CD4-positive, alpha-beta T cell treated with Interleukin-17A for 1 hour (primary cell): ENCODE data around the gene SDC1.
A peak's percentile ranks its signal among the peaks of the same experiment; 100 is the strongest.

Experiments
- DNase-seq: peaks from one replicate; pipeline ENCODE4 v3.0.0-alpha.2; 2020

Gene SDC1

DNA sequence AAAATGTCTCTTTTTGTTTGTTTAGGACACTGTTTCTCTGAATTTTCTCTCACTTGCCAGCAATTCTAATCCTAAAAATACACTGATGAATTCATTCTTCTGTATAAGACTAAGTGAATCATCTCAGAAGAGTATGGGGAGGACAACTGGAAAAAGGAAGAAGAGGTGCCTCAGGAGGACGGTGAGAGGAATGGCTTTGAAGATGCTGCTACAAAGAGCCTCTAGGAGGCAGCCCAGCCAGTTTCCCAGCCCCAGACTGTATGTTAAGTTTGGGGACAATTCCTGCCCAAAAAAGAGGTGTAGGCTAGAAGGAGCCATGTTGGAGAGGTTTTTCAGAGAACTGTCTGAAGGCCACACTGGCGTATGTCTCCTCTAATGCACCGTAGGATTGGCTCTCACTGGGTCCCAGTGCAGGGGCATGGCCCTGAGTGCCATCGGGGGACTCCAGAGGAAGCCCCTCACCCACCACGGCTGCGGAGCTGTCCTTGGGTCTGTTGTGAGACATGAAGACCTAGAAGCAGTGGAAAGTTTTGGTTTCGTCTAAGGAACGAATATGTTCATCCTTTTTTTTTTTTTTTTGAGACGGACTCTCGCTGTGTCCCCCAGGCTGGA is 3.1 kb upstream of the SDC1 start:
- no peak for DNase-seq

- DNase-seq = no peak
These were observed 1.2 kb upstream of the SDC1 start for GRCh38 chr2:20226152-20226545.

GRCh38 chr2:20225294-20226151 is 593 bp upstream of the SDC1 start:
- peak; percentile 10 for DNase-seq

GRCh38 chr2:20224164-20224715 is 690 bp downstream of the SDC1 start:
- DNase-seq = no peak

GRCh38 chr2:20223407-20224163 is 1.3 kb downstream of the SDC1 start:
- no peak for DNase-seq

DNA sequence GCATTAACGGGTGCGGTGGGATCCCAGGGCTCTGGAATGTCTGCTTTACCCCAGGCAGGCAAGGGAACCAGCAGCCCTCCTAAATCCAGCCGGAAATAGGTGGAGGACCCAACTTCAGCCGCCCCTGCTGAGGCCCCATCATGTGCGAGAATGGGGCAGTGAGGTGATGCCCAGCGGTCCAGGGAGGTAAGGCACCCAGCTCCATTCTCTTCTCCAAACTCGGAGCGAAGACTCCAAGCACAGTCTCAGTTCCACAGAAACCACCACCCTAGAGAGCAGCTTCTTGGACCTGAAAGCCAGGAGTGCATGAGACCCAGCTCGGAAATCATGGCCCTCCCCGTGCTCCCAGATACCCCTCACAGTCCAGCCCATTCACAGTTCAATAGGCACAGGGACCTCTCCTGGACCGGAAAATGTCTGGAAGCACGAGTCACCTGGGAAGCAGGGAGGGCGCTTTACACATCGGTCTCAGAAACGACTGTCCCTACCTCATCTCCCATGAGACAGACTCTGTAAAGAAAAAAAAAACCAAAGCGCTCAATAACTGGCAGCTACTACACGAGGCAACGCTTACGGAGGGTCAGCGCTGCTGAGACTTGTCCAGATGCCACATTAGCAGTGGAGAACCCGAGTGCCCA is 2.0 kb downstream of the SDC1 start:
- no peak for DNase-seq

DNA sequence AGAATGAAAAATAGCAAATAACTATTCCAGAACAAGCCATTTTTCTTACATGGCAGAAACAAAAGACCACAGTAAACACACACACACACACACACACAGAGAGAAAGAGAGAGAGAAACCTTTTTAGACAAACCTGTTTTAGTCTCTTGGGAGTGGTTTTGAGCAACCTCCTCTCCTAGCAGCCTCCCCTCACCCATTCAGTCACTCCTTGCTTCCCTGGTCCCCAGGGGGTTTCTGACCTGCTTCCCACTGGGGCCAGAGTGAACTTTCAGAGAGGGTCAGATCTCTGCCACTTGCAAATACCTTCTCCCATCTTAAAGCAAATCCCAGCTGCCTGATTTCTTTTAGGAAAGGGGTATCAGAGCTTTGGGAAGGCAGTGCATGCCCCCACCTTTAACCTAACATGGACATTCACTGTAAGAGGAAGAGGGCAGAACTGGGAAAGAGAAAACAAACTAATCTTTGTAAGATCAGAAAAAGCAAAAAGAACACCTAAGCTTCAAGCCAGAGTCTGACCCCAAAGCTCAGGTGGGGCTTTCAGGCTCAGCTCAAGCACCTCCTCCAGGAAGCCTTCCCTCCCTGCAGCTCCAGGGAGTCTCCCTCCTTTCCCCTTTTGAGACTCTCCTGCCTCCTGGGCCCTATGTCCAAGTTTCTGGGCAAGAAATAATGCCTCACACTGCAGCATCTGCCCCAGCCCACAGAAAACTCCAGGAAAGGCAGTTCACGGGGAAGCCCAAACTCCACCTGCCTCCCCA is 2.7 kb downstream of the SDC1 start:
- DNase-seq = no peak

- DNase-seq = no peak
These were observed 3.4 kb downstream of the SDC1 start for GRCh38 chr2:20221555-20221973.

GRCh38 chr2:20220806-20221554 is 4.0 kb downstream of the SDC1 start:
- no peak for DNase-seq

DNA sequence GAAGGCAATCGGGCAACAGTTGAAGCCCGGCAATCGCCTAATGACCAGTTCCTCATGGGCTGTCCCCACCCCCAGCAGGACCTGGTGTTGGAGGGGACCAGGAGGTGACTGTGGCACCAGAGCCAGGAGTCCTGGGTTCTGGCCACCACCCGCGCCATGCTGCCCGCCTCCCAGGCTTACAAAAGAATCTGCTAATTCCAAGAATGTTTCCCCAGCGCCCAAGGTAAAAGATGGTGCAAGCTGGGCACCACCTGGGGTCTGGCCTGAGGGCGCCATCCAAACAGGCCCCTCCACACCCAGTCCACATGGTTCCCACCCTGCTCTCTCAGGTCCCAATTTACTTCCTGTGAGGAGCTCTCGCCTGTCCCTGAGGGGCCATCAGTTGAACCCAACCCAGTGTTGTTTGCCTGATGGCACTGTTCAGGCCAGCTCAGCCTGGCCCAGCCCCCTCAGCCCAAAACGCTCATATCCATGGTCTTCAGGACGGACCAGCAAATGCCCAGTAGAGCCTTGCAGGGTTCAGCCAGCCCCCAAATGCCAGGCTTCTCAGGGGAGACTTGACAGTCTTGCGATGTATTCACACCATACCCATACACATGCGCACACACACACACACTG is 5.1 kb downstream of the SDC1 start:
- no peak for DNase-seq

GRCh38 chr2:20218331-20219320 is 6.3 kb downstream of the SDC1 start:
- DNase-seq = no peak

DNA sequence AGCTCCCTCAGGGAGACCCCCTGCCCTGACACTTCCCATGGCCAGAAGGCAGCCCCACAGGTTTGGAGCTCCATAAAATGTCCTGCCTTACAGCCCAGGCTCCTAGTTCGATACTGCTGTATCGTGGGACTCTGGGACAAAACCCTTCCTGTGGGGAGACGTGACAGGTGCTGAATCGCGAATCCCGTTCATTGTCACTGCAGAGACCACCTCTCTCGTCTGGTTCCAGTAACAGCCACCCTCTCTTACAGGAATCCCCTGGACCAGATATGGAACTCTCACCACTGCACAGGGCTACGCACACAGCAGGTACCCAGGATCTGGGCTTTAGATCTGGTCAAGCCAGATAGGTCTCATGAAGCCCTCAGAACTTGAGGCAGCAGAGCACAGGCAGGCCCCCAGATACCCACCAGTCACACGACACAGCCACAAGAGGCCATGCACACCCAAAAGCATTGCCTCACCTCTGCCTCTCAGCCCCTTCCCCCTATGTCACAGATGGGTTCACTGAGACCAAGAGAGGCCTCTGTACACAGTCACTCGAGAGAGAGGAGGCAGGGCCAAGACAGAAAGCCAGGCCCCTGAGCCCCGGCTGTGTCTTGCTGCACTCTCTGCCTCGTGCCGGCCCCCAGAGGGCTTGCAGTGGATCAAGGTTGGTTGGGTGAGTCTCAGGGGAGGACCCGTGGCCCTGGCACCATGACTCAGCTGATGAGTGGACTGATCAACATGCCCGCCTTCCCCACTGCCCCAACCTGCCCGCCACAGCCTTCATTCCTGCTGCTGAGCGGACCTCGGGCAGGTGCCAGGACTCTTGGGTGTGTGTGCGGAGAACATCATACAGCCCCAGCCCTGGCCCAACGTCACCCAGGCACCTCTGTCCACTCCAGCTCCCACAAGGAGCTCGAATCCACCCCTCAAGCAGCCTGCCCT is 7.6 kb downstream of the SDC1 start:
- DNase-seq = no peak

DNA sequence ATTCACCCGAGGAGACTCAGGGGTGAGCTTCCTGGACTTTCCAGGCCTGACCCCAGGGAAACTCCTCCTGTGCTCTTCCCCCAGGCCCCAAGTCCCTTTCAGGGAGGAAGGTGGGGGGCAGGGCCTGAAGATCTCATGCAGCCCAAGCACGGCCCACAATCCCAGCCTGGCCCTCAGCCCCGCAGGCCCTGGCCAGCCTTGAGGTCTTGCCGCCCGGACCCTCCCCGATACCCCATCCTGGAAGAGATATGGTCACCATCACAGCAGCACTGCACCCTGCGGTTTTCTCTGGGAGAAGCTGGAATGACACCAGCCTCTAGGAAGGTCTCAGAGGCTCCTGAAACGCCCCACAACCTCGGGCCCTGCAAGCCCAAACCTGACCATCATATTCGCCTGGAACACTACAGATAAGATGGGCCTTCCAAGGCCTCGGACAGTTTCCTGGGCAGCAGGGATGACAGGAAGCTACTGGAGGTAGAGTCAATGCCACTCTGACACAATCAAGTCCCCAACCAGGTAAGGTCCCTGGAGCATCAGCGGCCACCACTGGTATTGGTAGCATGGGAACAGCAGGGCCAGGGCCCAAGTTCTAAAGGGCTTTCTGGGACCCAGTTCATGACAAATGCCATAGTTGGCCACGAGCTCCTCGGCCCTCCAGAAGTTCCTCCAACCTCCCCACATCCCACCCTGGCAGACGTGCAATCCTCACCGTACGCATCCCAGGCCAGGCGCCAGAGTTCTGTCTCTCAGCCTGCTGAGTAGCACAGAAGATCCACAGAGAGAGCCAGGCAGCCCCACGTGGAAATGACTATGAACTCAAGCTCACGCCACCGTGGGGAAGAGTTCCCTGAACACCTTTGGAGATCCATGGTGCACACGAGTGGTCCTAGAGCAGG is 8.6 kb downstream of the SDC1 start:
- no peak for DNase-seq

- no peak for DNase-seq
These were observed 9.5 kb downstream of the SDC1 start for GRCh38 chr2:20215183-20216040.

DNA sequence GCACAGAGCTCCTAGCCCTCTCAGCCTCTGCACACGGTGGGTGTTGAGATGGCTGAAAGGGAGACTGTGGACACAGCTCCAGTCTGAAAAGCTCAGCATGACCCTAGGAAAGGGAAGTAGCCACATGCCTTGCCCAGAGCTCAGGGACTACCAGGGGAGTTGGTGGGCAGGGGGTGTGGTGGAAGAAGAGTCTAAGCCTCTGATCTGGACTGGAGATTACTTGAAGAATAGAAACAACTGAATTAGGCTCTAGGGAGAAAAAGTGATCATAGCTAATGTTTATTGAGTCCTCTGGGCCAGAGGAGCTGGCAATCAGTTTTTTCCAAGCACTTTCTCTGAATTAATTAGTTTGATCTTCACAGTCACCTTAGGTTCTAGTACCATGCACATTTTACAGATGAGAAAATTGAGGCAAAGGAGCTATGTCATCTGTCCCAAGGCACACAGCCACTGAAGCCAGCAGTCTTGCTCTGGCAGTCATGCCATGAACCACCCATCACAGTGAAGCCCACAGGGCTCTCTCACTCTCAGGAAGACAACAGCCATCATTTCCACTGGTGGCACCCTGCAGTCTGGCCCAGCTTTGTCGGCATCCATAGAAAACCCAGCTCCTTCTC is 10.3 kb downstream of the SDC1 start:
- DNase-seq = no peak
